H9 (cell line): ENCODE measurements around the gene DBN1. TPM values are rescaled to one million over a fixed set of nuclear protein-coding genes. Genes with fewer than 3 reads are reported as not detected.

Experiments
- DNase-seq: peaks from one replicate; pipeline ENCODE4 v3.0.0-alpha.2; 2017
- H2AFZ ChIP-seq: one replicate; pipeline ENCODE4 v1.6.1; 2013; ENCODE audit warnings: mild to moderate bottlenecking, low read length, control low read depth, moderate library complexity
- H2AK5ac ChIP-seq: 2 replicates; pipeline ENCODE4 v1.6.1; 2013; ENCODE audit warnings: low read length, control low read depth, mixed read lengths; ENCODE audit not compliant: insufficient read length
- H2BK120ac ChIP-seq: one replicate; pipeline ENCODE4 v1.6.1; 2013; ENCODE audit warnings: low read depth, mild to moderate bottlenecking, low read length, control low read depth, inconsistent platforms; ENCODE audit not compliant: poor library complexity, severe bottlenecking
- H2BK12ac ChIP-seq: 2 replicates; pipeline ENCODE4 v1.6.1; 2013; ENCODE audit warnings: low read length, control low read depth, mixed read lengths, low read depth; ENCODE audit not compliant: insufficient read length
- H2BK15ac ChIP-seq: 2 replicates; pipeline ENCODE4 v1.6.1; 2013; ENCODE audit warnings: low read depth, low read length, control low read depth
- H2BK20ac ChIP-seq: one replicate; pipeline ENCODE4 v1.6.1; 2013; ENCODE audit warnings: low read depth, mild to moderate bottlenecking, low read length, control low read depth, inconsistent platforms; ENCODE audit not compliant: poor library complexity, severe bottlenecking
- H2BK5ac ChIP-seq: 2 replicates; pipeline ENCODE4 v1.6.1; 2013; ENCODE audit warnings: low read length, control low read depth, mixed read lengths; ENCODE audit not compliant: insufficient read length
- H3K14ac ChIP-seq: 2 replicates; pipeline ENCODE4 v1.6.1; 2013; ENCODE audit warnings: low read length, control low read depth; ENCODE audit not compliant: insufficient read depth
- H3K18ac ChIP-seq: 2 replicates; pipeline ENCODE4 v1.6.1; 2013; ENCODE audit warnings: low read depth, mild to moderate bottlenecking, mixed read lengths, low read length, control low read depth; ENCODE audit not compliant: insufficient read length
- H3K23ac ChIP-seq: 2 replicates; pipeline ENCODE4 v1.6.1; 2013; ENCODE audit warnings: low read length, control low read depth, mixed read lengths, low read depth; ENCODE audit not compliant: insufficient read length
- H3K23me2 ChIP-seq: 2 replicates; pipeline ENCODE4 v1.6.1; 2013; ENCODE audit warnings: low read depth, mild to moderate bottlenecking, mixed read lengths, low read length, control low read depth; ENCODE audit not compliant: insufficient read length, poor library complexity, severe bottlenecking
- H3K27ac ChIP-seq: 2 replicates; pipeline ENCODE4 v1.5.1; 2013; ENCODE audit warnings: low read length, control low read depth, mixed read lengths, low read depth; ENCODE audit not compliant: insufficient read length
- H3K27me3 ChIP-seq: 2 replicates; pipeline ENCODE4 v1.6.1; 2013; ENCODE audit warnings: low read length, control low read depth, inconsistent platforms; ENCODE audit not compliant: insufficient read depth
- H3K4ac ChIP-seq: 2 replicates; pipeline ENCODE4 v1.6.1; 2013; ENCODE audit warnings: low read depth, mild to moderate bottlenecking, control low read depth, inconsistent platforms, low read length, moderate library complexity
- H3K4me1 ChIP-seq: 2 replicates; pipeline ENCODE4 v1.6.1; 2013; ENCODE audit warnings: low read length, control low read depth, inconsistent platforms; ENCODE audit not compliant: insufficient read depth
- H3K4me2 ChIP-seq: 2 replicates; pipeline ENCODE4 v1.6.1; 2013; ENCODE audit warnings: low read length, control low read depth, mixed read lengths; ENCODE audit not compliant: insufficient read length, insufficient read depth
- H3K56ac ChIP-seq: 2 replicates; pipeline ENCODE4 v1.6.1; 2013; ENCODE audit warnings: low read depth, mild to moderate bottlenecking, mixed read lengths, low read length, control low read depth; ENCODE audit not compliant: insufficient read length
- H3K79me1 ChIP-seq: 2 replicates; pipeline ENCODE4 v1.6.1; 2013; ENCODE audit warnings: low read depth, mild to moderate bottlenecking, moderate library complexity, low read length, control low read depth, inconsistent platforms; ENCODE audit not compliant: insufficient read depth, poor library complexity, severe bottlenecking
- H3K79me2 ChIP-seq: 2 replicates; pipeline ENCODE4 v1.6.1; 2013; ENCODE audit warnings: low read length, control low read depth, inconsistent platforms; ENCODE audit not compliant: insufficient read depth
- H3K9ac ChIP-seq: 2 replicates; pipeline ENCODE4 v1.6.1; 2013; ENCODE audit warnings: low read length, control low read depth, mixed read lengths; ENCODE audit not compliant: insufficient read length; ENCODE audit errors: extremely low read depth
- H3K9me3 ChIP-seq: one replicate; pipeline ENCODE4 v1.6.1; 2013; ENCODE audit warnings: low read depth, low read length, inconsistent platforms; ENCODE audit not compliant: control insufficient read depth
- H3T11ph ChIP-seq: one replicate; pipeline ENCODE4 v1.6.1; 2013; ENCODE audit warnings: mild to moderate bottlenecking, low read length, control low read depth, inconsistent platforms
- H4K20me1 ChIP-seq: one replicate; pipeline ENCODE4 v1.6.1; 2013; ENCODE audit not compliant: control insufficient read depth, insufficient read length, insufficient read depth
- H4K5ac ChIP-seq: 2 replicates; pipeline ENCODE4 v1.6.1; 2013; ENCODE audit warnings: low read depth, mild to moderate bottlenecking, mixed read lengths, low read length, control low read depth; ENCODE audit not compliant: insufficient read length
- H4K8ac ChIP-seq: replicated peaks from 2 replicates; pipeline ENCODE4 v1.6.1; 2013; ENCODE audit warnings: low read length, control low read depth, mixed read lengths, low read depth; ENCODE audit not compliant: insufficient read length
- H4K91ac ChIP-seq: 2 replicates; pipeline ENCODE4 v1.6.1; 2013; ENCODE audit warnings: low read depth, mild to moderate bottlenecking, moderate library complexity, mixed read lengths, low read length, control low read depth; ENCODE audit not compliant: insufficient read length
- H3K27ac Mint-ChIP-seq, 3 experiments: 2 replicates in 2 of 3; 3 replicates in 1 of 3; pipeline ENCODE4 v1.8.0; 2020 to 2021; ENCODE audit warnings: mixed read lengths in 3 of 3, mild to moderate bottlenecking in 1 of 3, moderate library complexity in 1 of 3
- H3K27me3 Mint-ChIP-seq: 2 replicates; pipeline ENCODE4 v1.8.0; 2021; ENCODE audit warnings: low read depth, mild to moderate bottlenecking, moderate library complexity, mixed read lengths
- H3K36me3 Mint-ChIP-seq, 3 experiments: 2 replicates in 2 of 3; 3 replicates in 1 of 3; pipeline ENCODE4 v1.8.0; 2020 to 2021; ENCODE audit warnings: low read depth in 3 of 3, mixed read lengths in 3 of 3; ENCODE audit not compliant: insufficient read depth in 1 of 3
- H3K4me1 Mint-ChIP-seq, 2 experiments: 2 replicates each; pipeline ENCODE4 v1.8.0; 2020; ENCODE audit warnings: mixed read lengths in 2 of 2
- H3K4me3 Mint-ChIP-seq, 2 experiments: 2 replicates in 1 of 2; 3 replicates in 1 of 2; pipeline ENCODE4 v1.8.0; 2020 to 2021; ENCODE audit warnings: mild to moderate bottlenecking in 2 of 2, mixed read lengths in 2 of 2, moderate library complexity in 1 of 2
- H3K9me3 Mint-ChIP-seq, 2 experiments: 2 replicates in 1 of 2; 3 replicates in 1 of 2; pipeline ENCODE4 v1.8.0; 2020; ENCODE audit warnings: mild to moderate bottlenecking in 2 of 2, mixed read lengths in 2 of 2, moderate library complexity in 1 of 2
- WGBS: extraction: QIAGEN DNeasy Blood & Tissue Kit; methylation state at CpG from one replicate; pipeline ENCODE4 v1.1.7; 2013; ENCODE audit warnings: missing lambda C conversion rate, low lambda C conversion rate, mixed read lengths; ENCODE audit not compliant: insufficient read length; ENCODE audit errors: extremely low coverage; 5-methylcytosine and 5-hydroxymethylcytosine counted together
- total RNA-seq: library from RNA; stranded (reverse); gene quantifications from 2 replicates; pipeline ENCODE4 v1.2.1, GENCODE V29; 2021
- TF ChIP-seq, protein P1 (sequence below): fragments of 200-600 bp; sonication (generic); conservative IDR thresholded peaks from 3 replicates; pipeline ENCODE4 v1.8.0; 2021; ENCODE audit warnings: antibody characterized with exemption, mild to moderate bottlenecking

The DBN1 gene
- total RNA-seq, 1 experiment from 2014 or later: 340 TPM

DNA sequence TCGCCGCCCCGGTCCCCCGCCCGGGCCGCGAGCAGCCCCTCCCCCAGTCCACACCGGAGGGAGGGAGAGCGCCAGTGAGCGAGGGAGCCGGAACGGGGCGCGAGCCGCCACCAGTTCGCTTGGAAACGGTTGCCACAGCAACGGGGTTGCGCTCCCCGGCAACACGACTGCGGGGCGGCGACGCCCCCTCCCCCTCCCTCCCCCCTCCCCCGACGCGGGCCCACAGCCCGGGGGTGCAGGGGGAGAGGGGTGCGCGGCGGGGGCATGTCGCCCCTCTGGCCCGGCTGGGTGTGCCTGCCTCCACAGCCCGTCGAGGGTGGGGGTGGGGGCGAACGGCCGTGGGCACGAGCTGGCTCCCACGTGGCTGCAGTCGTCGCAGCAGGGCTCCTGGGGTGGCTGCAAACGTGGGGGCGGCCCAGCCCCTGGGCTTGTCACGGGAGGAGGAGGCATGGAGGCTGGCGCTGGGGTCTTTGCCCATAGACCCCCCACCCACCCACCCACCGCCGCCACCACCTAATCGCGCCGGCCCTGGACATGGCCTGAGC lies 26.3 kb downstream of the DBN1 start:
- no peak overlapping the region for H2BK15ac ChIP-seq
- H3K4me1 ChIP-seq: no peaks in the 10 kb centered on the region; the same call in 1 of the 2 replicates
- peak overlapping the region; percentile 80 for H3K18ac ChIP-seq
- TF ChIP-seq, protein P1, sequence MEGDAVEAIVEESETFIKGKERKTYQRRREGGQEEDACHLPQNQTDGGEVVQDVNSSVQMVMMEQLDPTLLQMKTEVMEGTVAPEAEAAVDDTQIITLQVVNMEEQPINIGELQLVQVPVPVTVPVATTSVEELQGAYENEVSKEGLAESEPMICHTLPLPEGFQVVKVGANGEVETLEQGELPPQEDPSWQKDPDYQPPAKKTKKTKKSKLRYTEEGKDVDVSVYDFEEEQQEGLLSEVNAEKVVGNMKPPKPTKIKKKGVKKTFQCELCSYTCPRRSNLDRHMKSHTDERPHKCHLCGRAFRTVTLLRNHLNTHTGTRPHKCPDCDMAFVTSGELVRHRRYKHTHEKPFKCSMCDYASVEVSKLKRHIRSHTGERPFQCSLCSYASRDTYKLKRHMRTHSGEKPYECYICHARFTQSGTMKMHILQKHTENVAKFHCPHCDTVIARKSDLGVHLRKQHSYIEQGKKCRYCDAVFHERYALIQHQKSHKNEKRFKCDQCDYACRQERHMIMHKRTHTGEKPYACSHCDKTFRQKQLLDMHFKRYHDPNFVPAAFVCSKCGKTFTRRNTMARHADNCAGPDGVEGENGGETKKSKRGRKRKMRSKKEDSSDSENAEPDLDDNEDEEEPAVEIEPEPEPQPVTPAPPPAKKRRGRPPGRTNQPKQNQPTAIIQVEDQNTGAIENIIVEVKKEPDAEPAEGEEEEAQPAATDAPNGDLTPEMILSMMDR: no peak
- H2AK5ac ChIP-seq: no peak overlapping the region
- Mint-ChIP-seq H3K4me1 (peaks cover 43 to 47% of the 10 kb centered on the region in 2 experiments), H3K4me3 (peak overlapping the region; percentile 65 to 68; a peak in 4 of 5 replicates), H3K27ac (no peak overlapping the region), H3K36me3 (peaks cover 0 to 13% (median 4%) of the 10 kb centered on the region in 3 experiments; a peak in 5 of 7 replicates), H3K9me3 (no peaks in the 10 kb centered on the region), H3K27me3 (peaks cover 35% of the 10 kb centered on the region)
- no peak overlapping the region for H3T11ph ChIP-seq
- H3K9me3 ChIP-seq: no peaks in the 10 kb centered on the region
- DNase-seq: peak; percentile 76
- H2BK5ac ChIP-seq: no peak overlapping the region
- no peaks in the 10 kb centered on the region for H3K79me2 ChIP-seq
- WGBS: no CpG with 5 or more reads among the region's 52 CpGs
- H3K79me1 ChIP-seq: no peaks in the 10 kb centered on the region
- H4K5ac ChIP-seq: no peak overlapping the region
- H3K23ac ChIP-seq: no peak overlapping the region
- peaks cover 7% of the 10 kb centered on the region for H3K23me2 ChIP-seq
- peak overlapping the region; percentile 66 for H3K4me2 ChIP-seq
- H3K27me3 ChIP-seq: no peaks in the 10 kb centered on the region; the same call in 1 of the 2 replicates
- H4K91ac ChIP-seq: no peak overlapping the region
- H3K27ac ChIP-seq: no peak overlapping the region
- H2BK20ac ChIP-seq: no peak overlapping the region
- H4K20me1 ChIP-seq: no peaks in the 10 kb centered on the region
- no peak overlapping the region for H3K9ac ChIP-seq
- H2AFZ ChIP-seq: no peak overlapping the region
- H3K4ac ChIP-seq: no peak overlapping the region; the same call in 1 of the 2 replicates
- H3K56ac ChIP-seq: no peak overlapping the region
- H4K8ac ChIP-seq: no peak overlapping the region
- H2BK120ac ChIP-seq: no peak overlapping the region
- no peak overlapping the region for H2BK12ac ChIP-seq
- H3K14ac ChIP-seq: peak overlapping the region; percentile 81; the same call in 1 of the 2 replicates
